ENCODE data around the gene MRPL12. TPM values are rescaled to one million over a fixed set of nuclear protein-coding genes. Genes with fewer than 3 reads are reported as not detected.

MRPL12 gene
- total and polyA plus RNA-seq, 2 of the 13 experiments (the other 11 are each of a cell fraction or from before 2014, with no cell fraction given), result 39.1 to 94.1 TPM

DNA sequence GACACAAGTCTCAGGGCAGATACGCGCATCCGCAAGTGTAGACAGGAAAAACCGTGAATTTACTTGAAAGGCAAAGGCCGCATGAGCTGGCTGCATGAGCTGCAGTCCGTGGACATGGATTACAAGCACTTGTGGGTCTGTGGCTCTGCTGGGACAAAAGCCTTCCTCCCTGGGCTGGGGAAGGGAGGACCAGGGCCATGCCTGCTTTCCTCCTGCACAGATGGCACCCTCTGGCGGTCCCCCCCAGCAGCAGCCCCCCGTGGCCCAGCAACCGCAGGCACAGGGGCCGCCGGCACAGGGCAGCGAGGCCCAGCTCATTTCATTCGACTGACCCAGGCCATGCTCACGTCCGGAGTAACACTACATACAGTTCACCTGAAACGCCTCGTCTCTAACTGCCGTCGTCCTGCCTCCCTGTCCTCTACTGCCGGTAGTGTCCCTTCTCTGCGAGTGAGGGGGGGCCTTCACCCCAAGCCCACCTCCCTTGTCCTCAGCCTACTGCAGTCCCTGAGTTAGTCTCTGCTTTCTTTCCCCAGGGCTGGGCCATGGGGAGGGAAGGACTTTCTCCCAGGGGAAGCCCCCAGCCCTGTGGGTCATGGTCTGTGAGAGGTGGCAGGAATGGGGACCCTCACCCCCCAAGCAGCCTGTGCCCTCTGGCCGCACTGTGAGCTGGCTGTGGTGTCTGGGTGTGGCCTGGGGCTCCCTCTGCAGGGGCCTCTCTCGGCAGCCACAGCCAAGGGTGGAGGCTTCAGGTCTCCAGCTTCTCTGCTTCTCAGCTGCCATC, 1.7 kb upstream of the MRPL12 start (continued):
- TF ChIP-seq, protein P1, sequence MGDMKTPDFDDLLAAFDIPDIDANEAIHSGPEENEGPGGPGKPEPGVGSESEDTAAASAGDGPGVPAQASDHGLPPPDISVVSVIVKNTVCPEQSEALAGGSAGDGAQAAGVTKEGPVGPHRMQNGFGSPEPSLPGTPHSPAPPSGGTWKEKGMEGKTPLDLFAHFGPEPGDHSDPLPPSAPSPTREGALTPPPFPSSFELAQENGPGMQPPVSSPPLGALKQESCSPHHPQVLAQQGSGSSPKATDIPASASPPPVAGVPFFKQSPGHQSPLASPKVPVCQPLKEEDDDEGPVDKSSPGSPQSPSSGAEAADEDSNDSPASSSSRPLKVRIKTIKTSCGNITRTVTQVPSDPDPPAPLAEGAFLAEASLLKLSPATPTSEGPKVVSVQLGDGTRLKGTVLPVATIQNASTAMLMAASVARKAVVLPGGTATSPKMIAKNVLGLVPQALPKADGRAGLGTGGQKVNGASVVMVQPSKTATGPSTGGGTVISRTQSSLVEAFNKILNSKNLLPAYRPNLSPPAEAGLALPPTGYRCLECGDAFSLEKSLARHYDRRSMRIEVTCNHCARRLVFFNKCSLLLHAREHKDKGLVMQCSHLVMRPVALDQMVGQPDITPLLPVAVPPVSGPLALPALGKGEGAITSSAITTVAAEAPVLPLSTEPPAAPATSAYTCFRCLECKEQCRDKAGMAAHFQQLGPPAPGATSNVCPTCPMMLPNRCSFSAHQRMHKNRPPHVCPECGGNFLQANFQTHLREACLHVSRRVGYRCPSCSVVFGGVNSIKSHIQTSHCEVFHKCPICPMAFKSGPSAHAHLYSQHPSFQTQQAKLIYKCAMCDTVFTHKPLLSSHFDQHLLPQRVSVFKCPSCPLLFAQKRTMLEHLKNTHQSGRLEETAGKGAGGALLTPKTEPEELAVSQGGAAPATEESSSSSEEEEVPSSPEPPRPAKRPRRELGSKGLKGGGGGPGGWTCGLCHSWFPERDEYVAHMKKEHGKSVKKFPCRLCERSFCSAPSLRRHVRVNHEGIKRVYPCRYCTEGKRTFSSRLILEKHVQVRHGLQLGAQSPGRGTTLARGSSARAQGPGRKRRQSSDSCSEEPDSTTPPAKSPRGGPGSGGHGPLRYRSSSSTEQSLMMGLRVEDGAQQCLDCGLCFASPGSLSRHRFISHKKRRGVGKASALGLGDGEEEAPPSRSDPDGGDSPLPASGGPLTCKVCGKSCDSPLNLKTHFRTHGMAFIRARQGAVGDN (CRISPR knock-in tag; IDR thresholded peaks at IDR 0.05), result peak; percentile 18
- TF ChIP-seq ZNF3 (CRISPR knock-in tag; IDR thresholded peaks at IDR 0.05) (no peak), RBFOX2 (IDR thresholded peaks at IDR 0.05; ENCODE audit: low read depth, low read length) (peak; percentile 87), ETV6 (CRISPR knock-in tag; conservative IDR thresholded peaks at IDR 0.05) (no peak), FOXO1 (CRISPR knock-in tag; IDR thresholded peaks at IDR 0.05) (0 out of 2 replicates have a peak, but pooled peaks have one; percentile 27), MTA1 (CRISPR knock-in tag; IDR thresholded peaks at IDR 0.05; ENCODE audit: borderline replicate concordance) (0 out of 2 replicates have a peak, but pooled peaks have one; percentile 37), MED13 (CRISPR knock-in tag; IDR thresholded peaks at IDR 0.05) (no peak), HNRNPL (IDR thresholded peaks at IDR 0.05; ENCODE audit: low read depth, low read length) (0 out of 2 replicates have a peak, but pooled peaks have one; percentile 11), POLR2A (IDR thresholded peaks at IDR 0.05; ENCODE audit: insufficient read depth in 1 of 2, low read depth in 2 of 2, low read length in 2 of 2) (peak in 1 of 2 experiments; percentile 56; a peak in 2 of 4 replicates), SCMH1 (CRISPR knock-in tag; IDR thresholded peaks at IDR 0.05; ENCODE audit: borderline replicate concordance) (no peak), ZNF496 (CRISPR knock-in tag; IDR thresholded peaks at IDR 0.05; ENCODE audit: insufficient replicate concordance) (no peak), ZNF350 (CRISPR knock-in tag; IDR thresholded peaks at IDR 0.05; ENCODE audit: borderline replicate concordance, low read depth) (0 out of 2 replicates have a peak, but pooled peaks have one; percentile 13), SMC3 (IDR thresholded peaks at IDR 0.05; ENCODE audit: low read length) (no peak), NFIC (IDR thresholded peaks at IDR 0.05; ENCODE audit: low read length) (no peak)
- TF ChIP-seq, protein P2, sequence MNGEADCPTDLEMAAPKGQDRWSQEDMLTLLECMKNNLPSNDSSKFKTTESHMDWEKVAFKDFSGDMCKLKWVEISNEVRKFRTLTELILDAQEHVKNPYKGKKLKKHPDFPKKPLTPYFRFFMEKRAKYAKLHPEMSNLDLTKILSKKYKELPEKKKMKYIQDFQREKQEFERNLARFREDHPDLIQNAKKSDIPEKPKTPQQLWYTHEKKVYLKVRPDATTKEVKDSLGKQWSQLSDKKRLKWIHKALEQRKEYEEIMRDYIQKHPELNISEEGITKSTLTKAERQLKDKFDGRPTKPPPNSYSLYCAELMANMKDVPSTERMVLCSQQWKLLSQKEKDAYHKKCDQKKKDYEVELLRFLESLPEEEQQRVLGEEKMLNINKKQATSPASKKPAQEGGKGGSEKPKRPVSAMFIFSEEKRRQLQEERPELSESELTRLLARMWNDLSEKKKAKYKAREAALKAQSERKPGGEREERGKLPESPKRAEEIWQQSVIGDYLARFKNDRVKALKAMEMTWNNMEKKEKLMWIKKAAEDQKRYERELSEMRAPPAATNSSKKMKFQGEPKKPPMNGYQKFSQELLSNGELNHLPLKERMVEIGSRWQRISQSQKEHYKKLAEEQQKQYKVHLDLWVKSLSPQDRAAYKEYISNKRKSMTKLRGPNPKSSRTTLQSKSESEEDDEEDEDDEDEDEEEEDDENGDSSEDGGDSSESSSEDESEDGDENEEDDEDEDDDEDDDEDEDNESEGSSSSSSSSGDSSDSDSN (CRISPR knock-in tag; IDR thresholded peaks at IDR 0.05), result peak; percentile 25; the same call in 1 of the 2 replicates
- TF ChIP-seq, protein P3, sequence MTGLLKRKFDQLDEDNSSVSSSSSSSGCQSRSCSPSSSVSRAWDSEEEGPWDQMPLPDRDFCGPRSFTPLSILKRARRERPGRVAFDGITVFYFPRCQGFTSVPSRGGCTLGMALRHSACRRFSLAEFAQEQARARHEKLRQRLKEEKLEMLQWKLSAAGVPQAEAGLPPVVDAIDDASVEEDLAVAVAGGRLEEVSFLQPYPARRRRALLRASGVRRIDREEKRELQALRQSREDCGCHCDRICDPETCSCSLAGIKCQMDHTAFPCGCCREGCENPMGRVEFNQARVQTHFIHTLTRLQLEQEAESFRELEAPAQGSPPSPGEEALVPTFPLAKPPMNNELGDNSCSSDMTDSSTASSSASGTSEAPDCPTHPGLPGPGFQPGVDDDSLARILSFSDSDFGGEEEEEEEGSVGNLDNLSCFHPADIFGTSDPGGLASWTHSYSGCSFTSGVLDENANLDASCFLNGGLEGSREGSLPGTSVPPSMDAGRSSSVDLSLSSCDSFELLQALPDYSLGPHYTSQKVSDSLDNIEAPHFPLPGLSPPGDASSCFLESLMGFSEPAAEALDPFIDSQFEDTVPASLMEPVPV (CRISPR knock-in tag; IDR thresholded peaks at IDR 0.05), result peak; percentile 47; the same call in 1 of the 2 replicates
- TF ChIP-seq, protein P4, sequence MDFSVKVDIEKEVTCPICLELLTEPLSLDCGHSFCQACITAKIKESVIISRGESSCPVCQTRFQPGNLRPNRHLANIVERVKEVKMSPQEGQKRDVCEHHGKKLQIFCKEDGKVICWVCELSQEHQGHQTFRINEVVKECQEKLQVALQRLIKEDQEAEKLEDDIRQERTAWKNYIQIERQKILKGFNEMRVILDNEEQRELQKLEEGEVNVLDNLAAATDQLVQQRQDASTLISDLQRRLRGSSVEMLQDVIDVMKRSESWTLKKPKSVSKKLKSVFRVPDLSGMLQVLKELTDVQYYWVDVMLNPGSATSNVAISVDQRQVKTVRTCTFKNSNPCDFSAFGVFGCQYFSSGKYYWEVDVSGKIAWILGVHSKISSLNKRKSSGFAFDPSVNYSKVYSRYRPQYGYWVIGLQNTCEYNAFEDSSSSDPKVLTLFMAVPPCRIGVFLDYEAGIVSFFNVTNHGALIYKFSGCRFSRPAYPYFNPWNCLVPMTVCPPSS (IDR thresholded peaks at IDR 0.05), result no peak
- TF ChIP-seq, protein P5, sequence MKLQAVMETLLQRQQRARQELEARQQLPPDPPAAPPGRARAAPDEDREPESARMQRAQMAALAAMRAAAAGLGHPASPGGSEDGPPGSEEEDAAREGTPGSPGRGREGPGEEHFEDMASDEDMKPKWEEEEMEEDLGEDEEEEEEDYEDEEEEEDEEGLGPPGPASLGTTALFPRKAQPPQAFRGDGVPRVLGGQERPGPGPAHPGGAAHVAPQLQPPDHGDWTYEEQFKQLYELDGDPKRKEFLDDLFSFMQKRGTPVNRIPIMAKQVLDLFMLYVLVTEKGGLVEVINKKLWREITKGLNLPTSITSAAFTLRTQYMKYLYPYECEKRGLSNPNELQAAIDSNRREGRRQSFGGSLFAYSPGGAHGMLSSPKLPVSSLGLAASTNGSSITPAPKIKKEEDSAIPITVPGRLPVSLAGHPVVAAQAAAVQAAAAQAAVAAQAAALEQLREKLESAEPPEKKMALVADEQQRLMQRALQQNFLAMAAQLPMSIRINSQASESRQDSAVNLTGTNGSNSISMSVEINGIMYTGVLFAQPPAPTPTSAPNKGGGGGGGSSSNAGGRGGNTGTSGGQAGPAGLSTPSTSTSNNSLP (IDR thresholded peaks at IDR 0.05; ENCODE audit: low read depth, low read length), result 0 out of 2 replicates have a peak, but pooled peaks have one; percentile 46

Data from HepG2 (cell line).